Measurements from ENCODE around the gene HEATR5A.
"Not testable (repeated sequence)": the region's sequence is repeated elsewhere in the genome, so short reads cannot be mapped to it uniquely, and the experiment has no call there.

HEATR5A gene

GRCh38 chr14:31420319-31421111 lies at the start of gene HEATR5A:
Gene HEATR5A (minus strand): TSS chr14:31420550. CDS start chr14:31402975, 17,575 bp downstream.
- Histone ChIP-seq H3K4me3 (ENCODE audit: low read length) (peak within 1 kb of the TSS; percentile 96), H3K9ac (ENCODE audit: low read depth, low read length) (peak within 1 kb of the TSS; percentile 88), H3K27ac (ENCODE audit: low read length) (peak within 1 kb of the TSS; percentile 22), H3K9me3 (ENCODE audit: insufficient read depth, low read depth, low read length) (no peaks in the 10 kb centered on the region), H3K36me3 (ENCODE audit: insufficient read depth, low read depth, low read length) (no peaks in the 10 kb centered on the region), H3K4me1 (ENCODE audit: insufficient read depth, low read length) (0 out of 2 replicates have a peak, but pooled peaks cover 2% of the 10 kb centered on the region), H3K27me3 (ENCODE audit: insufficient read depth, low read length) (no peaks in the 10 kb centered on the region)

GRCh38 chr14:31466554-31466953 lies 46.2 kb upstream of the HEATR5A start:
- Histone ChIP-seq H3K4me3 (ENCODE audit: low read length) (no peak overlapping the region), H3K27me3 (ENCODE audit: insufficient read depth, low read length) (no peaks in the 10 kb centered on the region), H3K4me1 (ENCODE audit: insufficient read depth, low read length) (no peaks in the 10 kb centered on the region), H3K36me3 (ENCODE audit: insufficient read depth, low read depth, low read length) (no peaks in the 10 kb centered on the region), H3K9me3 (ENCODE audit: insufficient read depth, low read depth, low read length) (no peaks in the 10 kb centered on the region), H3K27ac (ENCODE audit: low read length) (no peak overlapping the region), H3K9ac (ENCODE audit: low read depth, low read length) (no peak overlapping the region)

- no peak overlapping the region for H3K27ac ChIP-seq (ENCODE audit: low read length)
- no peak overlapping the region for H3K9ac ChIP-seq (ENCODE audit: low read depth, low read length)
- no peaks in the 10 kb centered on the region for H3K36me3 ChIP-seq (ENCODE audit: insufficient read depth, low read depth, low read length)
- H3K9me3 ChIP-seq (ENCODE audit: insufficient read depth, low read depth, low read length): no peaks in the 10 kb centered on the region
- H3K4me1 ChIP-seq (ENCODE audit: insufficient read depth, low read length): no peaks in the 10 kb centered on the region
- no peaks in the 10 kb centered on the region for H3K27me3 ChIP-seq (ENCODE audit: insufficient read depth, low read length)
- H3K4me3 ChIP-seq (ENCODE audit: low read length): no peak overlapping the region
Measured at GRCh38 chr14:31465111-31465510, 44.8 kb upstream of the HEATR5A start.

GRCh38 chr14:31462450-31462849 lies 42.1 kb upstream of the HEATR5A start:
- H3K27ac ChIP-seq (ENCODE audit: low read length): not testable (repeated sequence)

GRCh38 chr14:31461545-31461944 lies 41.2 kb upstream of the HEATR5A start:
- H3K27ac ChIP-seq (ENCODE audit: low read length): no peak overlapping the region
- no peaks in the 10 kb centered on the region for H3K36me3 ChIP-seq (ENCODE audit: insufficient read depth, low read depth, low read length)
- H3K27me3 ChIP-seq (ENCODE audit: insufficient read depth, low read length): no peaks in the 10 kb centered on the region
- H3K9me3 ChIP-seq (ENCODE audit: insufficient read depth, low read depth, low read length): no peaks in the 10 kb centered on the region
- H3K4me1 ChIP-seq (ENCODE audit: insufficient read depth, low read length): peaks cover 11% of the 10 kb centered on the region
- H3K9ac ChIP-seq (ENCODE audit: low read depth, low read length): no peak overlapping the region
- no peak overlapping the region for H3K4me3 ChIP-seq (ENCODE audit: low read length)

More at GRCh38 chr14:31462450-31462849, 42.1 kb upstream of the HEATR5A start:
- H3K36me3 ChIP-seq (ENCODE audit: insufficient read depth, low read depth, low read length); H3K27me3 ChIP-seq (ENCODE audit: insufficient read depth, low read length); H3K9me3 ChIP-seq (ENCODE audit: insufficient read depth, low read depth, low read length); H3K9ac ChIP-seq (ENCODE audit: low read depth, low read length); H3K4me3 ChIP-seq (ENCODE audit: low read length): not testable (repeated sequence)
- peaks cover 11% of the 10 kb centered on the region for H3K4me1 ChIP-seq (ENCODE audit: insufficient read depth, low read length)

GRCh38 chr14:31457665-31458659 lies 37.6 kb upstream of the HEATR5A start:
- Histone ChIP-seq H3K9ac (ENCODE audit: low read depth, low read length) (peak overlapping the region; percentile 56; the same call in 1 of the 2 replicates), H3K27ac (ENCODE audit: low read length) (no peak overlapping the region)

GRCh38 chr14:31456841-31457664 lies 36.7 kb upstream of the HEATR5A start, which contains the start of gene DTD2:
Gene DTD2 (minus strand): TSS chr14:31457506. CDS start chr14:31457393, 113 bp downstream.
- Histone ChIP-seq H3K4me3 (ENCODE audit: low read length) (peak within 1 kb of the TSS; percentile 95), H3K27ac (ENCODE audit: low read length) (peak within 1 kb of the TSS; percentile 79), H3K36me3 (ENCODE audit: insufficient read depth, low read depth, low read length) (peaks cover 9% of the 10 kb centered on the region), H3K9me3 (ENCODE audit: insufficient read depth, low read depth, low read length) (no peaks in the 10 kb centered on the region), H3K9ac (ENCODE audit: low read depth, low read length) (peak within 1 kb of the TSS; percentile 94), H3K27me3 (ENCODE audit: insufficient read depth, low read length) (no peaks in the 10 kb centered on the region), H3K4me1 (ENCODE audit: insufficient read depth, low read length) (peaks cover 11% of the 10 kb centered on the region)

More at GRCh38 chr14:31457665-31458659, 37.6 kb upstream of the HEATR5A start:
- H3K4me1 ChIP-seq (ENCODE audit: insufficient read depth, low read length): peaks cover 11% of the 10 kb centered on the region
- peak overlapping the region; percentile 95 for H3K4me3 ChIP-seq (ENCODE audit: low read length)
- H3K9me3 ChIP-seq (ENCODE audit: insufficient read depth, low read depth, low read length): no peaks in the 10 kb centered on the region
- peaks cover 5% of the 10 kb centered on the region; the same call in 1 of the 2 replicates for H3K36me3 ChIP-seq (ENCODE audit: insufficient read depth, low read depth, low read length)
- H3K27me3 ChIP-seq (ENCODE audit: insufficient read depth, low read length): no peaks in the 10 kb centered on the region

- H3K27ac ChIP-seq (ENCODE audit: low read length): no peak overlapping the region
- H3K4me1 ChIP-seq (ENCODE audit: insufficient read depth, low read length): no peaks in the 10 kb centered on the region
- H3K27me3 ChIP-seq (ENCODE audit: insufficient read depth, low read length): no peaks in the 10 kb centered on the region
- no peaks in the 10 kb centered on the region for H3K9me3 ChIP-seq (ENCODE audit: insufficient read depth, low read depth, low read length)
- H3K36me3 ChIP-seq (ENCODE audit: insufficient read depth, low read depth, low read length): peaks cover 33% of the 10 kb centered on the region
- no peak overlapping the region for H3K9ac ChIP-seq (ENCODE audit: low read depth, low read length)
- H3K4me3 ChIP-seq (ENCODE audit: low read length): no peak overlapping the region
Measured at GRCh38 chr14:31449971-31450610, 29.7 kb upstream of the HEATR5A start.

GRCh38 chr14:31449136-31449535 lies 28.8 kb upstream of the HEATR5A start:
- no peak overlapping the region for H3K4me3 ChIP-seq (ENCODE audit: low read length)
- H3K9ac ChIP-seq (ENCODE audit: low read depth, low read length): no peak overlapping the region
- H3K9me3 ChIP-seq (ENCODE audit: insufficient read depth, low read depth, low read length): no peaks in the 10 kb centered on the region
- H3K27me3 ChIP-seq (ENCODE audit: insufficient read depth, low read length): no peaks in the 10 kb centered on the region
- no peaks in the 10 kb centered on the region for H3K4me1 ChIP-seq (ENCODE audit: insufficient read depth, low read length)
- no peak overlapping the region for H3K27ac ChIP-seq (ENCODE audit: low read length)
- H3K36me3 ChIP-seq (ENCODE audit: insufficient read depth, low read depth, low read length): peaks cover 33% of the 10 kb centered on the region

GRCh38 chr14:31445703-31446102 lies 25.4 kb upstream of the HEATR5A start:
- Histone ChIP-seq H3K9me3 (ENCODE audit: insufficient read depth, low read depth, low read length) (no peaks in the 10 kb centered on the region), H3K9ac (ENCODE audit: low read depth, low read length) (no peak overlapping the region), H3K4me3 (ENCODE audit: low read length) (no peak overlapping the region), H3K36me3 (ENCODE audit: insufficient read depth, low read depth, low read length) (peaks cover 13% of the 10 kb centered on the region), H3K27me3 (ENCODE audit: insufficient read depth, low read length) (no peaks in the 10 kb centered on the region), H3K4me1 (ENCODE audit: insufficient read depth, low read length) (no peaks in the 10 kb centered on the region), H3K27ac (ENCODE audit: low read length) (no peak overlapping the region)
